Adrenal gland (tissue), 12 donors: Measurements from ENCODE around the gene ELOA. TPM values are rescaled to one million over a fixed set of nuclear protein-coding genes. Genes with fewer than 3 reads are reported as not detected.
"Not testable (repeated sequence)": the region's sequence is repeated elsewhere in the genome, so short reads cannot be mapped to it uniquely, and the experiment has no call there.

Experiments used
- DNase-seq, 7 donors: peaks; one replicate each; pipeline ENCODE4 v3.0.0-alpha.2; 2019 to 2020
- H3K27ac ChIP-seq, 5 donors: fragments of 200-600 bp; sonication (generic) in 4 of 5; 1 replicate in 3 of 5; 2 replicates in 2 of 5; pipeline versions ENCODE4 v1.5.1 to v1.8.0; 2016 to 2020; ENCODE audit warnings: mild to moderate bottlenecking in 1 of 5
- H3K27me3 ChIP-seq: fragments of 200-600 bp; 2 replicates; pipeline ENCODE4 v1.8.0; 2021
- H3K36me3 ChIP-seq, 2 donors: fragments of 200-600 bp; replicated peaks in 1 of 2; 1 replicate in 1 of 2; 2 replicates in 1 of 2; pipeline versions ENCODE4 v1.5.1 to v1.8.0; 2018 to 2022
- H3K4me1 ChIP-seq, 2 donors: fragments of 200-600 bp; replicated peaks in 1 of 2; 1 replicate in 1 of 2; 2 replicates in 1 of 2; pipeline versions ENCODE4 v1.5.1 to v1.8.0; 2018 to 2021
- H3K4me3 ChIP-seq, 4 donors: fragments of 200-600 bp; sonication (generic) in 3 of 4; one replicate each; pipeline ENCODE4 v1.5.1; 2016 to 2018
- H3K9me3 ChIP-seq, 3 donors: fragments of 200-600 bp; sonication (generic) in 1 of 3; replicated peaks in 1 of 3; 1 replicate in 2 of 3; 2 replicates in 1 of 3; pipeline versions ENCODE4 v1.5.1 to v1.8.0; 2016 to 2021
- POLR2A ChIP-seq, 2 donors: fragments of 450-650 bp; IDR thresholded peaks; one replicate each; pipeline ENCODE4 v1.6.1; 2017; ENCODE audit warnings: antibody characterized with exemption in 2 of 2, mild to moderate bottlenecking in 2 of 2, moderate library complexity in 1 of 2
- WGBS, 4 donors: extraction: QIAGEN DNeasy Blood & Tissue Kit in 2 of 4; methylation state at CpG; one replicate each; pipeline versions ENCODE4 v1.1.5 to v1.1.7; 2013 to 2017; 5-methylcytosine and 5-hydroxymethylcytosine counted together
- intact Hi-C, 2 donors: fragments of 100-400 bp; cut with DNase I; formaldehyde crosslinking; loops; one replicate each; pipeline versions ENCODE4 v1.14.1 to v1.15.0; 2022 to 2023
- polyA plus RNA-seq, 3 donors: library from polyadenylated mRNA; stranded (reverse); fragments of 200-250 nt in 2 of 3; fragments of 350-450 nt in 1 of 3; fragmentation: Illumina TruSeq in 1 of 3; extraction: RNeasy Lipid Tissue Mini Kit (QIAGEN cat#74804) in 1 of 3; gene quantifications; one replicate each; pipeline ENCODE4 v1.2.3, GENCODE V29; 2013 to 2014
- total RNA-seq, 9 donors: library from RNA; depleted of rRNA in 4 of 9; stranded (reverse); fragments of >200 nt in 4 of 9; fragments of 120-200 nt in 1 of 9; fragmentation: NEBNext Ultra II Directional in 1 of 9; extraction: Animal tissue kit (Norgen Biotek cat#: 25700) in 1 of 9; gene quantifications; one replicate each; pipeline versions ENCODE4 v1.1.0 to v1.2.4, GENCODE V29; 2013 to 2023
- TF ChIP-seq, protein P1 (sequence below), 6 experiments: fragments of 450-650 bp in 4 of 6; fragments of 200-600 bp in 2 of 6; sonication (generic) in 1 of 6; IDR thresholded peaks; 1 replicate in 5 of 6; 2 replicates in 1 of 6; pipeline versions ENCODE4 v1.5.1 to v1.8.0; 2016 to 2021; ENCODE audit warnings: antibody characterized with exemption in 6 of 6, mild to moderate bottlenecking in 2 of 6, moderate library complexity in 1 of 6
- donor health status: healthy with polysubstance abuse.
- donor health status: Bipolar disorder and iron deficiency.
- donor health status: DM: yes; HTN: yes; CAD: no.
- donor health status: DM: no; HTN: no; CAD: no.
- donor health status: DM: no; HTN: no; CAD: no.
- donor health status: DM: yes; HTN: yes; CAD: no.

The ELOA gene
- total and polyA plus RNA-seq, 12 donors, result 11.5 to 44.7 (median 30.9) TPM

GRCh38 chr1:23793861-23794731 is 50.8 kb downstream of the ELOA start:
- Histone ChIP-seq H3K27me3 (no peaks in the 10 kb centered on the region), H3K9me3 (no peaks in the 10 kb centered on the region), H3K4me1 (peaks cover 17 to 23% of the 10 kb centered on the region in 2 donors), H3K36me3 (peaks cover 0 to 30% of the 10 kb centered on the region in 2 donors), H3K27ac (peak overlapping the region in 1 of 5 donors; percentile 8), H3K4me3 (no peak overlapping the region)
- no peak for TF ChIP-seq POLR2A (IDR thresholded peaks at IDR 0.05)
- TF ChIP-seq, protein P1, sequence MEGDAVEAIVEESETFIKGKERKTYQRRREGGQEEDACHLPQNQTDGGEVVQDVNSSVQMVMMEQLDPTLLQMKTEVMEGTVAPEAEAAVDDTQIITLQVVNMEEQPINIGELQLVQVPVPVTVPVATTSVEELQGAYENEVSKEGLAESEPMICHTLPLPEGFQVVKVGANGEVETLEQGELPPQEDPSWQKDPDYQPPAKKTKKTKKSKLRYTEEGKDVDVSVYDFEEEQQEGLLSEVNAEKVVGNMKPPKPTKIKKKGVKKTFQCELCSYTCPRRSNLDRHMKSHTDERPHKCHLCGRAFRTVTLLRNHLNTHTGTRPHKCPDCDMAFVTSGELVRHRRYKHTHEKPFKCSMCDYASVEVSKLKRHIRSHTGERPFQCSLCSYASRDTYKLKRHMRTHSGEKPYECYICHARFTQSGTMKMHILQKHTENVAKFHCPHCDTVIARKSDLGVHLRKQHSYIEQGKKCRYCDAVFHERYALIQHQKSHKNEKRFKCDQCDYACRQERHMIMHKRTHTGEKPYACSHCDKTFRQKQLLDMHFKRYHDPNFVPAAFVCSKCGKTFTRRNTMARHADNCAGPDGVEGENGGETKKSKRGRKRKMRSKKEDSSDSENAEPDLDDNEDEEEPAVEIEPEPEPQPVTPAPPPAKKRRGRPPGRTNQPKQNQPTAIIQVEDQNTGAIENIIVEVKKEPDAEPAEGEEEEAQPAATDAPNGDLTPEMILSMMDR (IDR thresholded peaks at IDR 0.05), result no peak
- DNase-seq, result no peak
- intact Hi-C loops, result no loop called here
- WGBS, 4 donors, result 50 to 73% (median 60%) methylated on average over 2 to 21 of the region's 21 CpGs

DNA sequence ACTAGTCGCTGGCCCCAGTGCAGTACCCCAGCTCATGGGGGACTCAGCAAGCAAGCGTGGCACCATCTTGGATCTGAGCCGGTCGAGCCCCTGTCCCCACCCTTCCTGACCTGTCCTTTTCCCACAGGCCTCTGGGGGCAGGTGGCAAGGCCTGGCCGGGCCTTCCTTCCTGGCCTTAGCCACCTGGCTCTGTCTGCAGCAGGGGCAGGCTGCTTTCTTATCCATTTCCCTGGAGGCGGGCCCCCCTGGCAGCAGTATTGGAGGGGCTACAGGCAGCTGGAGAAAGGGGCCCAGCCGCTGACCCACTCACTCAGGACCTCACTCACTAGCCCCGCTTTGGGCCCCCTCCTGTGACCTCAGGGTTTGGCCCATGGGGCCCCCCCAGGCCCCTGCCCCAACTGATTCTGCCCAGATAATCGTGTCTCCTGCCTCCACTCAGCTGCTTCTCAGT is 51.5 kb downstream of the ELOA start:
- H3K4me3 ChIP-seq, intact Hi-C loops, H3K9me3 ChIP-seq, DNase-seq, H3K27me3 ChIP-seq, H3K27ac ChIP-seq: not testable (repeated sequence)
- WGBS, 4 donors, result 40 to 82% (median 78%) methylated on average over 3 to 9 of the region's 9 CpGs
- Histone ChIP-seq H3K4me1 (peaks cover 23 to 30% of the 10 kb centered on the region in 2 donors), H3K36me3 (peaks cover 0 to 30% of the 10 kb centered on the region in 2 donors)

GRCh38 chr1:23795676-23796465 is 52.6 kb downstream of the ELOA start:
- no peaks in the 10 kb centered on the region for H3K27me3 ChIP-seq
- H3K4me1 ChIP-seq, result peaks cover 16 to 25% of the 10 kb centered on the region in 2 donors
- H3K27ac ChIP-seq, result no peak overlapping the region
- WGBS, 4 donors, result 59 to 81% (median 76%) methylated on average over 3 to 16 of the region's 16 CpGs
- no peak for TF ChIP-seq POLR2A (IDR thresholded peaks at IDR 0.05)
- TF ChIP-seq, protein P1 (IDR thresholded peaks at IDR 0.05), result no peak
- no peak overlapping the region for H3K4me3 ChIP-seq
- H3K9me3 ChIP-seq, result no peaks in the 10 kb centered on the region
- intact Hi-C loops, result no loop called here
- H3K36me3 ChIP-seq, result peaks cover 0 to 30% of the 10 kb centered on the region in 2 donors
- peak in 2 of 7 donors; percentile 31 to 32 for DNase-seq

GRCh38 chr1:23796466-23797271 is 53.4 kb downstream of the ELOA start:
- peaks cover 19 to 28% of the 10 kb centered on the region in 2 donors for H3K4me1 ChIP-seq
- 67 to 73% (median 69%) methylated on average over 12 to 17 of the region's 17 CpGs for WGBS, 4 donors
- DNase-seq, result peak in 3 of 7 donors; percentile 31 to 40 (median 33)

More at GRCh38 chr1:23796466-23797271, 53.4 kb downstream of the ELOA start:
- H3K36me3 ChIP-seq, result peaks cover 0 to 30% of the 10 kb centered on the region in 2 donors
- TF ChIP-seq, protein P1 (IDR thresholded peaks at IDR 0.05), result no peak
- TF ChIP-seq POLR2A (IDR thresholded peaks at IDR 0.05), result no peak
- no peaks in the 10 kb centered on the region for H3K27me3 ChIP-seq
- H3K27ac ChIP-seq, result no peak overlapping the region
- no peak overlapping the region for H3K4me3 ChIP-seq
- intact Hi-C loops, result no loop called here
- H3K9me3 ChIP-seq, result no peaks in the 10 kb centered on the region
